Measurements from ENCODE around the gene CCR5AS.

The CCR5AS gene

DNA sequence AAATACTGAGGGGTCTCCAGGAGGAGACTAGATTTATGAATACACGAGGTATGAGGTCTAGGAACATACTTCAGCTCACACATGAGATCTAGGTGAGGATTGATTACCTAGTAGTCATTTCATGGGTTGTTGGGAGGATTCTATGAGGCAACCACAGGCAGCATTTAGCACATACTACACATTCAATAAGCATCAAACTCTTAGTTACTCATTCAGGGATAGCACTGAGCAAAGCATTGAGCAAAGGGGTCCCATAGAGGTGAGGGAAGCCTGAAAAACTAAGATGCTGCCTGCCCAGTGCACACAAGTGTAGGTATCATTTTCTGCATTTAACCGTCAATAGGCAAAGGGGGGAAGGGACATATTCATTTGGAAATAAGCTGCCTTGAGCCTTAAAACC, 31.6 kb downstream of the CCR5AS start:
- no peaks in the 10 kb centered on the region for H3K9me3 ChIP-seq (ENCODE audit: control insufficient read depth, low read length)
- H3K27me3 ChIP-seq (replicated peaks; ENCODE audit: control insufficient read depth, insufficient read depth, low read length): peaks cover 30% of the 10 kb centered on the region
- H3K36me3 ChIP-seq (ENCODE audit: control insufficient read depth, insufficient read depth, low read length, severe bottlenecking): no peaks in the 10 kb centered on the region
- H3K9ac ChIP-seq (ENCODE audit: low read length): no peak overlapping the region
- no peaks in the 10 kb centered on the region for H3K4me1 ChIP-seq (ENCODE audit: control insufficient read depth, insufficient read depth, low read length)
- DNase-seq (ENCODE audit: low read depth): no peak
- H3K4me3 ChIP-seq (ENCODE audit: low read length): no peak overlapping the region

DNA sequence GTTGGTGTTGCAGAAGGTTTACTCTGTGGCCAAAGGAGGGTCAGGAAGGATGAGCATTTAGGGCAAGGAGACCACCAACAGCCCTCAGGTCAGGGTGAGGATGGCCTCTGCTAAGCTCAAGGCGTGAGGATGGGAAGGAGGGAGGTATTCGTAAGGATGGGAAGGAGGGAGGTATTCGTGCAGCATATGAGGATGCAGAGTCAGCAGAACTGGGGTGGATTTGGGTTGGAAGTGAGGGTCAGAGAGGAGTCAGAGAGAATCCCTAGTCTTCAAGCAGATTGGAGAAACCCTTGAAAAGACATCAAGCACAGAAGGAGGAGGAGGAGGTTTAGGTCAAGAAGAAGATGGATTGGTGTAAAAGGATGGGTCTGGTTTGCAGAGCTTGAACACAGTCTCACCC, 32.1 kb downstream of the CCR5AS start:
- Histone ChIP-seq H3K4me3 (ENCODE audit: low read length) (no peak overlapping the region), H3K4me1 (ENCODE audit: control insufficient read depth, insufficient read depth, low read length) (no peaks in the 10 kb centered on the region), H3K9ac (ENCODE audit: low read length) (no peak overlapping the region), H3K27me3 (replicated peaks; ENCODE audit: control insufficient read depth, insufficient read depth, low read length) (peaks cover 30% of the 10 kb centered on the region), H3K9me3 (ENCODE audit: control insufficient read depth, low read length) (no peaks in the 10 kb centered on the region), H3K36me3 (ENCODE audit: control insufficient read depth, insufficient read depth, low read length, severe bottlenecking) (no peaks in the 10 kb centered on the region)
- DNase-seq (ENCODE audit: low read depth): no peak

DNA sequence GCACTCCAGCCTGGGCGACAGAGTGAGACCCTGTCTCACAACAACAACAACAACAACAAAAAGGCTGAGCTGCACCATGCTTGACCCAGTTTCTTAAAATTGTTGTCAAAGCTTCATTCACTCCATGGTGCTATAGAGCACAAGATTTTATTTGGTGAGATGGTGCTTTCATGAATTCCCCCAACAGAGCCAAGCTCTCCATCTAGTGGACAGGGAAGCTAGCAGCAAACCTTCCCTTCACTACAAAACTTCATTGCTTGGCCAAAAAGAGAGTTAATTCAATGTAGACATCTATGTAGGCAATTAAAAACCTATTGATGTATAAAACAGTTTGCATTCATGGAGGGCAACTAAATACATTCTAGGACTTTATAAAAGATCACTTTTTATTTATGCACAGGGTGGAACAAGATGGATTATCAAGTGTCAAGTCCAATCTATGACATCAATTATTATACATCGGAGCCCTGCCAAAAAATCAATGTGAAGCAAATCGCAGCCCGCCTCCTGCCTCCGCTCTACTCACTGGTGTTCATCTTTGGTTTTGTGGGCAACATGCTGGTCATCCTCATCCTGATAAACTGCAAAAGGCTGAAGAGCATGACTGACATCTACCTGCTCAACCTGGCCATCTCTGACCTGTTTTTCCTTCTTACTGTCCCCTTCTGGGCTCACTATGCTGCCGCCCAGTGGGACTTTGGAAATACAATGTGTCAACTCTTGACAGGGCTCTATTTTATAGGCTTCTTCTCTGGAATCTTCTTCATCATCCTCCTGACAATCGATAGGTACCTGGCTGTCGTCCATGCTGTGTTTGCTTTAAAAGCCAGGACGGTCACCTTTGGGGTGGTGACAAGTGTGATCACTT, 34.1 kb downstream of the CCR5AS start:
- no peaks in the 10 kb centered on the region for H3K36me3 ChIP-seq (ENCODE audit: control insufficient read depth, insufficient read depth, low read length, severe bottlenecking)
- no peaks in the 10 kb centered on the region for H3K9me3 ChIP-seq (ENCODE audit: control insufficient read depth, low read length)
- no peak overlapping the region for H3K4me3 ChIP-seq (ENCODE audit: low read length)
- H3K9ac ChIP-seq (ENCODE audit: low read length): no peak overlapping the region
- H3K4me1 ChIP-seq (ENCODE audit: control insufficient read depth, insufficient read depth, low read length): no peaks in the 10 kb centered on the region
- peaks cover 37% of the 10 kb centered on the region for H3K27me3 ChIP-seq (replicated peaks; ENCODE audit: control insufficient read depth, insufficient read depth, low read length)
- DNase-seq (ENCODE audit: low read depth): no peak

DNA sequence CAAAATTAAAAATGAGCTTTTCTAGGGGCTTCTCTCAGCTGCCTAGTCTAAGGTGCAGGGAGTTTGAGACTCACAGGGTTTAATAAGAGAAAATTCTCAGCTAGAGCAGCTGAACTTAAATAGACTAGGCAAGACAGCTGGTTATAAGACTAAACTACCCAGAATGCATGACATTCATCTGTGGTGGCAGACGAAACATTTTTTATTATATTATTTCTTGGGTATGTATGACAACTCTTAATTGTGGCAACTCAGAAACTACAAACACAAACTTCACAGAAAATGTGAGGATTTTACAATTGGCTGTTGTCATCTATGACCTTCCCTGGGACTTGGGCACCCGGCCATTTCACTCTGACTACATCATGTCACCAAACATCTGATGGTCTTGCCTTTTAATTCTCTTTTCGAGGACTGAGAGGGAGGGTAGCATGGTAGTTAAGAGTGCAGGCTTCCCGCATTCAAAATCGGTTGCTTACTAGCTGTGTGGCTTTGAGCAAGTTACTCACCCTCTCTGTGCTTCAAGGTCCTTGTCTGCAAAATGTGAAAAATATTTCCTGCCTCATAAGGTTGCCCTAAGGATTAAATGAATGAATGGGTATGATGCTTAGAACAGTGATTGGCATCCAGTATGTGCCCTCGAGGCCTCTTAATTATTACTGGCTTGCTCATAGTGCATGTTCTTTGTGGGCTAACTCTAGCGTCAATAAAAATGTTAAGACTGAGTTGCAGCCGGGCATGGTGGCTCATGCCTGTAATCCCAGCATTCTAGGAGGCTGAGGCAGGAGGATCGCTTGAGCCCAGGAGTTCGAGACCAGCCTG, 35.1 kb downstream of the CCR5AS start:
- no peak for DNase-seq (ENCODE audit: low read depth)
- no peaks in the 10 kb centered on the region for H3K4me1 ChIP-seq (ENCODE audit: control insufficient read depth, insufficient read depth, low read length)

DNA sequence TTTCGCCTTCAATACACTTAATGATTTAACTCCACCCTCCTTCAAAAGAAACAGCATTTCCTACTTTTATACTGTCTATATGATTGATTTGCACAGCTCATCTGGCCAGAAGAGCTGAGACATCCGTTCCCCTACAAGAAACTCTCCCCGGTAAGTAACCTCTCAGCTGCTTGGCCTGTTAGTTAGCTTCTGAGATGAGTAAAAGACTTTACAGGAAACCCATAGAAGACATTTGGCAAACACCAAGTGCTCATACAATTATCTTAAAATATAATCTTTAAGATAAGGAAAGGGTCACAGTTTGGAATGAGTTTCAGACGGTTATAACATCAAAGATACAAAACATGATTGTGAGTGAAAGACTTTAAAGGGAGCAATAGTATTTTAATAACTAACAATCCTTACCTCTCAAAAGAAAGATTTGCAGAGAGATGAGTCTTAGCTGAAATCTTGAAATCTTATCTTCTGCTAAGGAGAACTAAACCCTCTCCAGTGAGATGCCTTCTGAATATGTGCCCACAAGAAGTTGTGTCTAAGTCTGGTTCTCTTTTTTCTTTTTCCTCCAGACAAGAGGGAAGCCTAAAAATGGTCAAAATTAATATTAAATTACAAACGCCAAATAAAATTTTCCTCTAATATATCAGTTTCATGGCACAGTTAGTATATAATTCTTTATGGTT, 35.9 kb downstream of the CCR5AS start, which contains the start of gene CCR5:
TSS of gene CCR5 (plus strand) at position 108 of the 680 bp plus-strand sequence. CDS start 1,957 bp downstream, outside the sequence.
- Histone ChIP-seq H3K36me3 (ENCODE audit: control insufficient read depth, insufficient read depth, low read length, severe bottlenecking) (no peaks in the 10 kb centered on the region), H3K27me3 (replicated peaks; ENCODE audit: control insufficient read depth, insufficient read depth, low read length) (peaks cover 35% of the 10 kb centered on the region), H3K9me3 (ENCODE audit: control insufficient read depth, low read length) (no peaks in the 10 kb centered on the region), H3K4me1 (ENCODE audit: control insufficient read depth, insufficient read depth, low read length) (no peaks in the 10 kb centered on the region), H3K9ac (ENCODE audit: low read length) (no peak within 1 kb of the TSS), H3K4me3 (ENCODE audit: low read length) (no peak within 1 kb of the TSS)
- no peak for DNase-seq (ENCODE audit: low read depth)

More for the DNA sequence above, 35.1 kb downstream of the CCR5AS start:
- Histone ChIP-seq H3K4me3 (ENCODE audit: low read length) (no peak overlapping the region), H3K36me3 (ENCODE audit: control insufficient read depth, insufficient read depth, low read length, severe bottlenecking) (no peaks in the 10 kb centered on the region), H3K27me3 (replicated peaks; ENCODE audit: control insufficient read depth, insufficient read depth, low read length) (peaks cover 37% of the 10 kb centered on the region), H3K9ac (ENCODE audit: low read length) (no peak overlapping the region), H3K9me3 (ENCODE audit: control insufficient read depth, low read length) (no peaks in the 10 kb centered on the region)

DNA sequence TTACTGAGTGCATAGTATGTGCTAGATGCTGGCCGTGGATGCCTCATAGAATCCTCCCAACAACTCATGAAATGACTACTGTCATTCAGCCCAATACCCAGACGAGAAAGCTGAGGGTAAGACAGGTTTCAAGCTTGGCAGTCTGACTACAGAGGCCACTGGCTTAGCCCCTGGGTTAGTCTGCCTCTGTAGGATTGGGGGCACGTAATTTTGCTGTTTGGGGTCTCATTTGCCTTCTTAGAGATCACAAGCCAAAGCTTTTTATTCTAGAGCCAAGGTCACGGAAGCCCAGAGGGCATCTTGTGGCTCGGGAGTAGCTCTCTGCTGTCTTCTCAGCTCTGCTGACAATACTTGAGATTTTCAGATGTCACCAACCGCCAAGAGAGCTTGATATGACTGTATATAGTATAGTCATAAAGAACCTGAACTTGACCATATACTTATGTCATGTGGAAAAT, 37.2 kb downstream of the CCR5AS start:
- H3K4me1 ChIP-seq (ENCODE audit: control insufficient read depth, insufficient read depth, low read length): no peaks in the 10 kb centered on the region
- no peaks in the 10 kb centered on the region for H3K9me3 ChIP-seq (ENCODE audit: control insufficient read depth, low read length)
- H3K27me3 ChIP-seq (replicated peaks; ENCODE audit: control insufficient read depth, insufficient read depth, low read length): peaks cover 23% of the 10 kb centered on the region
- no peak overlapping the region for H3K4me3 ChIP-seq (ENCODE audit: low read length)
- no peaks in the 10 kb centered on the region for H3K36me3 ChIP-seq (ENCODE audit: control insufficient read depth, insufficient read depth, low read length, severe bottlenecking)
- no peak overlapping the region for H3K9ac ChIP-seq (ENCODE audit: low read length)
- no peak for DNase-seq (ENCODE audit: low read depth)

DNA sequence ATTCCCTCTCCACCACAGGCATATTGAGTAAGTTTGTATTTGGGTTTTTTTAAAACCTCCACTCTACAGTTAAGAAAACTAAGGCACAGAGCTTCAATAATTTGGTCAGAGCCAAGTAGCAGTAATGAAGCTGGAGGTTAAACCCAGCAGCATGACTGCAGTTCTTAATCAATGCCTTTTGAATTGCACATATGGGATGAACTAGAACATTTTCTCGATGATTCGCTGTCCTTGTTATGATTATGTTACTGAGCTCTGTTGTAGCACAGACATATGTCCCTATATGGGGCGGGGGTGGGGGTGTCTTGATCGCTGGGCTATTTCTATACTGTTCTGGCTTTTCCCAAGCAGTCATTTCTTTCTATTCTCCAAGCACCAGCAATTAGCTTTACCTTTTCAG, 37.7 kb downstream of the CCR5AS start:
- Histone ChIP-seq H3K4me1 (ENCODE audit: control insufficient read depth, insufficient read depth, low read length) (no peaks in the 10 kb centered on the region), H3K4me3 (ENCODE audit: low read length) (no peak overlapping the region), H3K9ac (ENCODE audit: low read length) (no peak overlapping the region), H3K9me3 (ENCODE audit: control insufficient read depth, low read length) (no peaks in the 10 kb centered on the region), H3K27me3 (replicated peaks; ENCODE audit: control insufficient read depth, insufficient read depth, low read length) (peaks cover 17% of the 10 kb centered on the region), H3K36me3 (ENCODE audit: control insufficient read depth, insufficient read depth, low read length, severe bottlenecking) (no peaks in the 10 kb centered on the region)
- DNase-seq (ENCODE audit: low read depth): no peak

DNA sequence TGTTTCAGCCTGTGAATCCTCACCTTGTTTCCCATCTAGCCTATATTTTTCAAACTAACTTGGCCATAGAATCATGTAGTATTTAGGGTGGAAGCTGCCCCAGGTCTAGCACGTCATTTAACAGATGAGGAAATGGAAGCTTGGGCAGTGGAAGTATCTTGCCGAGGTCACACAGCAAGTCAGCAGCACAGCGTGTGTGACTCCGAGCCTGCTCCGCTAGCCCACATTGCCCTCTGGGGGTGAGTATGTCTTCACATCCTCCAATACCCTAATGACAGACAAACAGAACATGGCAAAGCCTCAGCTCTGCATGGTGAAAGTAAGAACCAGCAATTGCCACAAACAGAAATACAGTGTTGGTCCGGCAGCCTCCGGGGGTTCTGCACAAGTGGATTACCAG, 38.3 kb downstream of the CCR5AS start:
- H3K9ac ChIP-seq (ENCODE audit: low read length): no peak overlapping the region
- no peak overlapping the region for H3K4me3 ChIP-seq (ENCODE audit: low read length)
- H3K4me1 ChIP-seq (ENCODE audit: control insufficient read depth, insufficient read depth, low read length): no peaks in the 10 kb centered on the region
- H3K9me3 ChIP-seq (ENCODE audit: control insufficient read depth, low read length): no peaks in the 10 kb centered on the region
- no peak for DNase-seq (ENCODE audit: low read depth)
- H3K27me3 ChIP-seq (replicated peaks; ENCODE audit: control insufficient read depth, insufficient read depth, low read length): peaks cover 12% of the 10 kb centered on the region
- H3K36me3 ChIP-seq (ENCODE audit: control insufficient read depth, insufficient read depth, low read length, severe bottlenecking): no peaks in the 10 kb centered on the region

DNA sequence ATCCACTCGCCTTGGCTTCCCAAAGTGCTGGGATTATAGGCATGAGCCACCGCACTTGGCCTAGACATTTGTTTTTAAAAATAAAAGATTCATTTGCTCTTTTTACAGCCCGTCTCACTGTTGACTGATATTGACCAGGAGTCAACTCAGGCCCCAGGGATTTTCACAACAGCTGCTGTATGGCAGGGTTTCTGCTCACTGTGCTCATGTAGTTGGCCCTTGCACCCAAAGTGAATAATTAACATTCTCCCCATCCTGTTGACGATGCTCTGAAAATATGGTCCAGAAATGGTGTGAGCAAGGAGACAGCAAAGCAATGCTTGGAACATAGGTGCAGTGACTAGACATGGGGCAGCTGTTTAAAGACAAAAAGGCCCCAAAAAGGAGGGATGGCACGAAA, 39.1 kb downstream of the CCR5AS start:
- no peaks in the 10 kb centered on the region for H3K9me3 ChIP-seq (ENCODE audit: control insufficient read depth, low read length)
- no peaks in the 10 kb centered on the region for H3K4me1 ChIP-seq (ENCODE audit: control insufficient read depth, insufficient read depth, low read length)
- no peak overlapping the region for H3K9ac ChIP-seq (ENCODE audit: low read length)
- no peaks in the 10 kb centered on the region for H3K36me3 ChIP-seq (ENCODE audit: control insufficient read depth, insufficient read depth, low read length, severe bottlenecking)
- peaks cover 7% of the 10 kb centered on the region for H3K27me3 ChIP-seq (replicated peaks; ENCODE audit: control insufficient read depth, insufficient read depth, low read length)
- no peak for DNase-seq (ENCODE audit: low read depth)
- H3K4me3 ChIP-seq (ENCODE audit: low read length): no peak overlapping the region

DNA sequence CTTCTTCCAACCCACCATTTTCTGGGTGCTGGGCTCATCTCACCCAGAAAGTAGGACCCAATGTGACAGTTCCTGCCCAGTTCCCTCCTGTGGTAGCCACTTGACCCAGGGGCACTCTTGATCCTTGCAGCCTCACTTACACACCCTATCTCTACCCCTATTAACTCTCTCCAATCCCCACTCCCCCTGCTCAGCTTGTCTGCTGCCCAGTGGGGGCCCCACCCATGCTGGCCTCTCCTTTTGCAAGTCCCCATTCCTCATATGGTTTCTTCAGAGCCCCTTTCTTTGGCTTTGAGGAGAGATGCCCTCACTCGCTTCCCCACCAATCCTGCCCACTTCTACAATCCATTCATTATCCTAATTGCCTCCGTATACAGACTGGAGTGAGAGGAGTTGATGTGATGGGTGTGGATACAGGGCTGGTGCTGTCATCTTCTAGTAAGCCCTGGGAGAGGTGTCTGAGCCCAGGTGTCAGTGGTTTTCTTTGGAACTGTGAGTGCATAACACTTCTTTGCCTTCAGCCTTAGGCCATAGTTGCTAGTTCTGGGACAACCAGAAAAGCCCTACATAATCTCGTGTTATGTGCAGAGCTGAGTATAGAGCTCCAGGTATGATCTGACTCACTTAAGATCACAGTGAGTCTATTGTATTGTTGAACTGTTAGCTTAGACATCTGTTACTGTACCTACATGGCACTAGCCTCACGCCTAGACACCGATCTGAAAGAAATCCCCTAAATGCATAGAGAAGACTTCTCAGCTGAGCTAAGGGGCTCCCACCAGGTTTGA, 40.9 kb downstream of the CCR5AS start:
- no peak for DNase-seq (ENCODE audit: low read depth)
- peaks cover 7% of the 10 kb centered on the region for H3K27me3 ChIP-seq (replicated peaks; ENCODE audit: control insufficient read depth, insufficient read depth, low read length)
- no peaks in the 10 kb centered on the region for H3K36me3 ChIP-seq (ENCODE audit: control insufficient read depth, insufficient read depth, low read length, severe bottlenecking)
- no peaks in the 10 kb centered on the region for H3K9me3 ChIP-seq (ENCODE audit: control insufficient read depth, low read length)
- H3K4me3 ChIP-seq (ENCODE audit: low read length): no peak overlapping the region
- H3K9ac ChIP-seq (ENCODE audit: low read length): no peak overlapping the region
- H3K4me1 ChIP-seq (ENCODE audit: control insufficient read depth, insufficient read depth, low read length): peaks cover 6% of the 10 kb centered on the region
